Measurements from ENCODE around the gene TAOK3. TPM values are rescaled to one million over a fixed set of nuclear protein-coding genes. Genes with fewer than 3 reads are reported as not detected.

Gene TAOK3
- total and polyA plus RNA-seq, 2 of the 8 experiments (the other 6 are each of a cell fraction or from before 2014, with no cell fraction given): 5.2 to 9.3 TPM

DNA sequence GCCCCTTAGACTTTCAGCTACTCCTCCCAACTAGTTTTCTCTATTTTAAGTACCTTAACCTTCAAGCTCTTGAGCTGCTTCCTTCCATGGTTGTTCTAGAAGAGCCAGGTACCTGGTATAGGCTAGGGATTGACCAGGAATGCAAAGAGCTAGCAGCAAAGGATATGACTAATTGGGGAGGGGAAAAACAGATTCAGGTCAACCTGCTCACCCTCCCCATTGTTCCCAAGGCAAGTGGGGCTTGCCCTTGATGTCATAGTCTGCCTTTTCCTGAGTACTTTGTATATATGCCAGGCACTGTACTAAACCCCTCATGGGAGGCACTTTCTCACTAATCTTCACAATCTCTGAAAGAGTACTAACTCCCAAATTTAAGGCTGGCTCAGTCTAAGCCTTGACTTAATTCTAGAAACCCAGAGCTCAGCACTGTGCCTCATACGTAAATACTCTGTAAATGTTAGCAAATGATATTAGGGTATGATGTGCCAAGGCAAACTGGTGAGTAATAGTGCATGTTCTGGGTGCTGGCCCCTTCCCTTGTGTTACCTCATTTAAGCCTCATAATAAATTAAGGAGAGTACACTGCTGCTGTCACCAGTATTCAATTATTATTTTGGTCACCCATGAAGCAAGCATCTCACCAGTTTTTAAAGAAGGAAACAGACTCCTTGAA, 45.8 kb upstream of the TAOK3 start:
- Histone ChIP-seq H3K4me3 (ENCODE audit: extremely low read depth in 1 of 4, insufficient read depth in 2 of 4, low read depth in 3 of 4, low read length in 4 of 4) (no peak overlapping the region), H3K56ac (replicated peaks; ENCODE audit: insufficient read length, low read depth, low read length) (no peak overlapping the region), H3K79me2 (ENCODE audit: control insufficient read depth in 1 of 2, insufficient read depth in 2 of 2, low read length in 2 of 2) (no peaks in the 10 kb centered on the region), H3K4ac (replicated peaks; ENCODE audit: insufficient read length, low read depth, low read length) (no peak overlapping the region), H4K20me1 (replicated peaks in 1 of 2; ENCODE audit: control insufficient read depth in 1 of 2, insufficient read depth in 2 of 2, low read length in 2 of 2) (peaks cover 0 to 3% of the 10 kb centered on the region in 2 experiments), H3K14ac (ENCODE audit: insufficient read length) (no peak overlapping the region), H2BK15ac (ENCODE audit: low read length) (no peak overlapping the region), H4K5ac (ENCODE audit: insufficient read length, low read depth, low read length) (no peak overlapping the region), H3K27me3 (replicated peaks in 1 of 4; ENCODE audit: control insufficient read depth in 3 of 4, extremely low read depth in 1 of 4, insufficient read depth in 3 of 4, low read length in 3 of 4) (peaks cover 0 to 1% (median 0%) of the 10 kb centered on the region in 4 experiments; a peak in 1 of 7 replicates), H3K79me1 (ENCODE audit: low read depth, low read length) (no peaks in the 10 kb centered on the region), H2AFZ (ENCODE audit: low read length) (no peak overlapping the region), H4K91ac (replicated peaks; ENCODE audit: insufficient read length, low read length) (no peak overlapping the region), H3K23ac (ENCODE audit: insufficient read length) (no peak overlapping the region), H4K8ac (ENCODE audit: extremely low read depth, insufficient read depth, low read length) (no peak overlapping the region), H2BK20ac (ENCODE audit: low read length) (no peak overlapping the region), H2BK120ac (replicated peaks; ENCODE audit: low read depth, low read length) (no peak overlapping the region), H3K27ac (ENCODE audit: low read depth, low read length) (no peak overlapping the region), H2BK5ac (ENCODE audit: low read depth, low read length) (no peak overlapping the region), H3K4me1 (replicated peaks in 1 of 4; ENCODE audit: control insufficient read depth in 3 of 4, insufficient read depth in 4 of 4, low read length in 3 of 4) (no peaks in the 10 kb centered on the region), H2AK5ac (ENCODE audit: low read depth, low read length) (no peak overlapping the region), H3K36me3 (ENCODE audit: control insufficient read depth in 2 of 4, insufficient read depth in 4 of 4, low read length in 3 of 4) (peaks cover 4 to 33% (median 24%) of the 10 kb centered on the region in 4 experiments; a peak in 7 of 8 replicates), H3K18ac (ENCODE audit: extremely low read depth, low read length) (no peak overlapping the region), H3K9me3 (ENCODE audit: insufficient read depth in 2 of 2, low read depth in 1 of 2, low read length in 1 of 2) (no peaks in the 10 kb centered on the region), H3K23me2 (ENCODE audit: low read depth, low read length) (no peaks in the 10 kb centered on the region), H3K9ac (replicated peaks in 1 of 4; ENCODE audit: extremely low read depth in 1 of 4, low read depth in 3 of 4, low read length in 3 of 4) (no peak overlapping the region), H3K4me2 (ENCODE audit: insufficient read depth in 1 of 2, low read depth in 2 of 2, low read length in 2 of 2) (no peak overlapping the region), H2BK12ac (ENCODE audit: low read depth, low read length) (no peak overlapping the region)
- CTCF ChIA-PET (ENCODE audit: partially characterized antibody): interaction anchor here (0.6 to 1.7 kb wide), 2 partner anchors 13 to 1331 kb away, joined by 3 to 4 read pairs; no protein-coding TSS in a partner anchor
- WGBS, 2 experiments (ENCODE audit: extremely low coverage in 1 of 2, insufficient coverage in 1 of 2, insufficient read length in 1 of 2, insufficient replicate concordance in 2 of 2, low coverage in 1 of 2, low lambda C conversion rate in 2 of 2, missing lambda C conversion rate in 1 of 2): 93% methylated on average over 1 of the region's 1 CpG; no CpG with 5 or more reads in 1 of the 2 experiments
- POLR2A ChIA-PET (ENCODE audit: partially characterized antibody): interaction anchor here (0.6 to 1.5 kb wide), 5 partner anchors 11 to 876 kb away, joined by 3 to 4 read pairs (median 3); no protein-coding TSS in a partner anchor
- no peak for FAIRE-seq
- no peak for DNase-seq (ENCODE audit: low read depth in 1 of 2, low spot score in 2 of 2)
- TF ChIP-seq, protein P1, sequence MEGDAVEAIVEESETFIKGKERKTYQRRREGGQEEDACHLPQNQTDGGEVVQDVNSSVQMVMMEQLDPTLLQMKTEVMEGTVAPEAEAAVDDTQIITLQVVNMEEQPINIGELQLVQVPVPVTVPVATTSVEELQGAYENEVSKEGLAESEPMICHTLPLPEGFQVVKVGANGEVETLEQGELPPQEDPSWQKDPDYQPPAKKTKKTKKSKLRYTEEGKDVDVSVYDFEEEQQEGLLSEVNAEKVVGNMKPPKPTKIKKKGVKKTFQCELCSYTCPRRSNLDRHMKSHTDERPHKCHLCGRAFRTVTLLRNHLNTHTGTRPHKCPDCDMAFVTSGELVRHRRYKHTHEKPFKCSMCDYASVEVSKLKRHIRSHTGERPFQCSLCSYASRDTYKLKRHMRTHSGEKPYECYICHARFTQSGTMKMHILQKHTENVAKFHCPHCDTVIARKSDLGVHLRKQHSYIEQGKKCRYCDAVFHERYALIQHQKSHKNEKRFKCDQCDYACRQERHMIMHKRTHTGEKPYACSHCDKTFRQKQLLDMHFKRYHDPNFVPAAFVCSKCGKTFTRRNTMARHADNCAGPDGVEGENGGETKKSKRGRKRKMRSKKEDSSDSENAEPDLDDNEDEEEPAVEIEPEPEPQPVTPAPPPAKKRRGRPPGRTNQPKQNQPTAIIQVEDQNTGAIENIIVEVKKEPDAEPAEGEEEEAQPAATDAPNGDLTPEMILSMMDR (IDR thresholded peaks at IDR 0.05; ENCODE audit: control extremely low read depth in 1 of 3, insufficient read depth in 1 of 3, low read depth in 1 of 3, low read length in 3 of 3): no peak
- TF ChIP-seq SP1 (IDR thresholded peaks at IDR 0.05; ENCODE audit: low read depth, low read length) (no peak), SAP30 (IDR thresholded peaks at IDR 0.05; ENCODE audit: insufficient read depth, insufficient replicate concordance, low read length) (no peak), HDAC2 (IDR thresholded peaks at IDR 0.05; ENCODE audit: borderline replicate concordance in 1 of 2, low read depth in 2 of 2, low read length in 2 of 2) (no peak), RAD21 (IDR thresholded peaks at IDR 0.05 in 1 of 2, conservative IDR thresholded peaks at IDR 0.05 in 1 of 2; ENCODE audit: low read depth in 2 of 2, low read length in 2 of 2) (no peak), BRCA1 (IDR thresholded peaks at IDR 0.05; ENCODE audit: low read depth, low read length) (no peak), GABPA (IDR thresholded peaks at IDR 0.05; ENCODE audit: borderline replicate concordance, insufficient read depth, low read length) (no peak), CEBPB (IDR thresholded peaks at IDR 0.05; ENCODE audit: low read depth, low read length) (no peak), MAFK (IDR thresholded peaks at IDR 0.05; ENCODE audit: low read depth, low read length) (no peak)
